Peyer's patch (tissue), 4 donors: ENCODE data around the gene EPHA1.

ENCODE experiments used
- POLR2A ChIP-seq, 2 donors: fragments of 450-650 bp; IDR thresholded peaks; one replicate each; pipeline ENCODE4 v1.5.1; 2017; ENCODE audit warnings: antibody characterized with exemption in 2 of 2, mild to moderate bottlenecking in 2 of 2, moderate library complexity in 2 of 2
- TF ChIP-seq, protein P1 (sequence below), 6 experiments: fragments of 450-650 bp in 4 of 6; fragments of 200-600 bp in 2 of 6; sonication (generic) in 1 of 6; IDR thresholded peaks; one replicate each; pipeline ENCODE4 v1.5.1; 2017 to 2019; ENCODE audit warnings: antibody characterized with exemption in 6 of 6, mild to moderate bottlenecking in 3 of 6, moderate library complexity in 1 of 6

DNA sequence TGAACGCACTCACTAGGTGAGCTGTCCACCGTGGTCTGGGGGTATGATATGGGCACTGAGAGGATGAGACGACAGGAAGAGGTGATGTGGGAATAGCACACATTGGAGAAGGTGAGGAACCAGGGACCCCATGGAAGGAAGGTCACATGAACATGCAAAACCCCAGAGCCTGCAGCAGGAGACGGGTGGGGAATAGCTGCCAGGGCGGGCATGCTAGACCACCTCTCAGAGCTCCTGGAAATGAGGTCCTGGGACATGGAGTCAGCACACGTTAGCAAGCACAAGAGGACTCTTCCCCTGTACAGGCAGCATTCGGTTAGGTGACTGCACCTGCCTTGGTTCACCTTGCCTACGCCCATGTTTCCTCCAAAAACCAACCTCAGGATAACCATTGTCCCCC, 54.3 kb downstream of the EPHA1 start:
- TF ChIP-seq, protein P1, sequence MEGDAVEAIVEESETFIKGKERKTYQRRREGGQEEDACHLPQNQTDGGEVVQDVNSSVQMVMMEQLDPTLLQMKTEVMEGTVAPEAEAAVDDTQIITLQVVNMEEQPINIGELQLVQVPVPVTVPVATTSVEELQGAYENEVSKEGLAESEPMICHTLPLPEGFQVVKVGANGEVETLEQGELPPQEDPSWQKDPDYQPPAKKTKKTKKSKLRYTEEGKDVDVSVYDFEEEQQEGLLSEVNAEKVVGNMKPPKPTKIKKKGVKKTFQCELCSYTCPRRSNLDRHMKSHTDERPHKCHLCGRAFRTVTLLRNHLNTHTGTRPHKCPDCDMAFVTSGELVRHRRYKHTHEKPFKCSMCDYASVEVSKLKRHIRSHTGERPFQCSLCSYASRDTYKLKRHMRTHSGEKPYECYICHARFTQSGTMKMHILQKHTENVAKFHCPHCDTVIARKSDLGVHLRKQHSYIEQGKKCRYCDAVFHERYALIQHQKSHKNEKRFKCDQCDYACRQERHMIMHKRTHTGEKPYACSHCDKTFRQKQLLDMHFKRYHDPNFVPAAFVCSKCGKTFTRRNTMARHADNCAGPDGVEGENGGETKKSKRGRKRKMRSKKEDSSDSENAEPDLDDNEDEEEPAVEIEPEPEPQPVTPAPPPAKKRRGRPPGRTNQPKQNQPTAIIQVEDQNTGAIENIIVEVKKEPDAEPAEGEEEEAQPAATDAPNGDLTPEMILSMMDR (IDR thresholded peaks at IDR 0.05): no peak
- TF ChIP-seq POLR2A (IDR thresholded peaks at IDR 0.05): no peak
